Parathyroid adenoma (tissue), 2 donors: ENCODE measurements around the gene AK1.
A peak's percentile ranks its signal among the peaks of the same experiment; 100 is the strongest.

Source experiments
- H2AFZ ChIP-seq: fragments of 300-600 bp; sonication (generic); one replicate; pipeline ENCODE4 v1.7.0; 2017; ENCODE audit warnings: antibody characterized with exemption, mild to moderate bottlenecking
- H3K27ac ChIP-seq: fragments of 300-600 bp; sonication (generic); one replicate; pipeline ENCODE4 v1.7.0; 2017
- H3K27me3 ChIP-seq: fragments of 300-600 bp; sonication (generic); one replicate; pipeline ENCODE4 v1.7.0; 2017; ENCODE audit warnings: low read length; ENCODE audit not compliant: control insufficient read depth, insufficient read depth
- H3K36me3 ChIP-seq: fragments of 300-600 bp; sonication (generic); one replicate; pipeline ENCODE4 v1.7.0; 2017; ENCODE audit warnings: low read length; ENCODE audit not compliant: control insufficient read depth, insufficient read depth
- H3K4me1 ChIP-seq: fragments of 300-600 bp; sonication (generic); one replicate; pipeline ENCODE4 v1.7.0; 2017; ENCODE audit warnings: control low read depth
- H3K4me2 ChIP-seq: fragments of 300-600 bp; sonication (generic); one replicate; pipeline ENCODE4 v1.7.0; 2017; ENCODE audit warnings: low read length
- H3K4me3 ChIP-seq: fragments of 300-600 bp; sonication (generic); one replicate; pipeline ENCODE4 v1.7.0; 2017; ENCODE audit warnings: low read depth, low read length
- H3K79me2 ChIP-seq: fragments of 300-600 bp; sonication (generic); one replicate; pipeline ENCODE4 v1.7.0; 2017; ENCODE audit warnings: control low read depth
- H3K9ac ChIP-seq: fragments of 300-600 bp; sonication (generic); one replicate; pipeline ENCODE4 v1.7.0; 2017; ENCODE audit warnings: mild to moderate bottlenecking
- H3K9me3 ChIP-seq: fragments of 300-600 bp; sonication (generic); one replicate; pipeline ENCODE4 v1.7.0; 2017; ENCODE audit warnings: low read length; ENCODE audit not compliant: control insufficient read depth
- TF ChIP-seq, protein P1 (sequence below): fragments of 300-600 bp; sonication (generic); IDR thresholded peaks from one replicate; pipeline ENCODE4 v1.7.0; 2017; ENCODE audit warnings: antibody characterized with exemption, mild to moderate bottlenecking
- donor health status: primary hyperparathyroidism.

AK1 gene

DNA sequence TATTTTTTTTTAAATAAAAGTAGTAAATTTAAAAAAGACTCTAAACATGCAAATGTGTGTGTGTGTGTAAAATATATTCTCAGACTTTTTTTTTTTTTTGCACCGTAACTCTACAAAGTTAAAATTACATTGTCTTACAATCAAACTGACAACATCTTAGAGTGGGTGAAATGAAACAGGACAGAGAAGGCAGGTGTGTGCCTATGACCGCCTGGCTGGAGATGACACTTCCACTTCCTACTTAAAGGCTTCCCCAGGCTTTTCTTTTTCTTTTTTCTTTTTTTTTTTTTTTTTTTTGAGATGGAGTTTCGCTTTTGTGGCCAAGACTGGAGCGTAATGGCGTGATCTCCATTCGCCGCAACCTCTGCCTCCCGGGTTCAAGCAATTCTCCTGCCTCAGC lies 2.7 kb upstream of the AK1 start:
- peaks cover 3% of the 10 kb centered on the region for H3K4me1 ChIP-seq

DNA sequence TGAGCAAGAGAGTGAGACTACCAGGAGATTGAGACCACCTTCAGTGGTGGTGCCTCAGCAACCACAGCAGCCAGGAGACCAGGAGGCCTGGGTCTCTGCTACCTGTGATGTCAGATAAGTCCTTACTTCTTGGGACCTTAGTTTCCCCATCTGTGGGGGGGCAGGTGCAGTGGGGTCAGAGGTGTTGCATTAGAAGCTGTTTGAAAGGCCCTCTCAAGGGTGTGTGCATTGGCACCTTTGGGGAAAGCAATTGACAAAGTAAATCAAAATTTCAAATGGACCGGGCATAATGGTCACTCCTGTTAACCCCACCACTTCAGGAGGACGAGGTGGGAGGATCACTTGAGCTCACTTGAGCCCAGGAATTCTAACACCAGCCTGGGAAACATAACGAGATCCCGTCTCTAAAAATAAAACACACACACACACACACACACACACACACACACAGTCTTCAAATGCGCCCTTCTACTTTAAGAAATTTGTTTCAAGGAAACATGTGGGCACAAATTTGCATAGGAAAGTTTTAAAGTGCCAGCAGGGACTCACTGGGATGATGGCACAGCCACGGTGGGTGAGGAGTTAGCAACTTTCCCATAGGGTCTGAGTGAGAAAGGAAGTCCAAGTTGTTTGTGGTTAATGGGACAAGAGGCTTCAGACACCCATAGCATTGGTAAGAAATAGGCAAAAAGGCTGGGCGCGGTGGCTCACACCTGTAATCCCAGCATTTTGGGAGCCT lies 1.3 kb upstream of the AK1 start:
- Histone ChIP-seq H2AFZ (no peak overlapping the region), H3K9me3 (no peaks in the 10 kb centered on the region), H3K4me2 (no peak overlapping the region), H3K36me3 (no peaks in the 10 kb centered on the region), H3K79me2 (no peaks in the 10 kb centered on the region), H3K4me3 (no peak overlapping the region), H3K27me3 (no peaks in the 10 kb centered on the region), H3K4me1 (no peaks in the 10 kb centered on the region), H3K27ac (no peak overlapping the region), H3K9ac (no peak overlapping the region)
- TF ChIP-seq, protein P1, sequence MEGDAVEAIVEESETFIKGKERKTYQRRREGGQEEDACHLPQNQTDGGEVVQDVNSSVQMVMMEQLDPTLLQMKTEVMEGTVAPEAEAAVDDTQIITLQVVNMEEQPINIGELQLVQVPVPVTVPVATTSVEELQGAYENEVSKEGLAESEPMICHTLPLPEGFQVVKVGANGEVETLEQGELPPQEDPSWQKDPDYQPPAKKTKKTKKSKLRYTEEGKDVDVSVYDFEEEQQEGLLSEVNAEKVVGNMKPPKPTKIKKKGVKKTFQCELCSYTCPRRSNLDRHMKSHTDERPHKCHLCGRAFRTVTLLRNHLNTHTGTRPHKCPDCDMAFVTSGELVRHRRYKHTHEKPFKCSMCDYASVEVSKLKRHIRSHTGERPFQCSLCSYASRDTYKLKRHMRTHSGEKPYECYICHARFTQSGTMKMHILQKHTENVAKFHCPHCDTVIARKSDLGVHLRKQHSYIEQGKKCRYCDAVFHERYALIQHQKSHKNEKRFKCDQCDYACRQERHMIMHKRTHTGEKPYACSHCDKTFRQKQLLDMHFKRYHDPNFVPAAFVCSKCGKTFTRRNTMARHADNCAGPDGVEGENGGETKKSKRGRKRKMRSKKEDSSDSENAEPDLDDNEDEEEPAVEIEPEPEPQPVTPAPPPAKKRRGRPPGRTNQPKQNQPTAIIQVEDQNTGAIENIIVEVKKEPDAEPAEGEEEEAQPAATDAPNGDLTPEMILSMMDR, result no peak

More for the DNA sequence above, 2.7 kb upstream of the AK1 start:
- Histone ChIP-seq H3K9ac (no peak overlapping the region), H3K79me2 (no peaks in the 10 kb centered on the region), H2AFZ (no peak overlapping the region), H3K4me3 (no peak overlapping the region), H3K27ac (no peak overlapping the region), H3K9me3 (no peaks in the 10 kb centered on the region), H3K27me3 (no peaks in the 10 kb centered on the region), H3K36me3 (no peaks in the 10 kb centered on the region), H3K4me2 (no peak overlapping the region)
- TF ChIP-seq, protein P1, result no peak

DNA sequence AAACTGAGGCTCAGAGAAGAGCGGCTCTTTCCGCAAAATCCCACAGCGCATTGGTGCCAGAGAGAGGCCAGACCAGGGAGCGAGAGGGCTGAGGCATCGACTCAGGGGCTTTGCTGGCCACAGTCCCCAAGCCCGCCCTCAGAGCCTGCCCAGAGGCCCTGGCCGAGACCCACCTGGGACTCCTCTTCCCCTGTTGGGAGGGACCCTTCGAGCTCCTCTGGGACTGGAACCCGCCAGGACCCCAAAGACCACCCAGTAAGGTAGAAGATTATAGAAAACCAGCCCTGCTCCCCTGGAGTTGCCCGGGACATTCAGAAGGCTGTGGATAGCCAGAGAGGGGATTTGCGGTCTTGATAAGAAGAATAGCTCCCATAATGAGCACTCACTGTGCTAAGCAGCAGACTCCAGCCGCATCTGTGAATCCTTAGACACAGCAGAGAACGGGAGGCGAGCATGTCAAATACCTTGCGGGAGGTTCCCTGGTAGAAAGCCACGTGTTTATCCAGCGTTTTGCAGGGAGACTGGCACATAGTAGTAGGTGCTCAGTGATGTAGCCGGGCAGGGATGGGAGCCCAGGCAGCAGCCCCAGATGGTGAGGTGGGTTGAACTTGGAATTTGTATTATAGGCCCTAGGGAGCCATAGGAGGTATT lies 651 bp upstream of the AK1 start:
- peak overlapping the region; percentile 95 for H3K4me2 ChIP-seq
- no peak overlapping the region for H3K9ac ChIP-seq
- TF ChIP-seq, protein P1, result no peak
- peak overlapping the region; percentile 58 for H3K4me3 ChIP-seq
- no peaks in the 10 kb centered on the region for H3K9me3 ChIP-seq
- no peaks in the 10 kb centered on the region for H3K27me3 ChIP-seq
- no peaks in the 10 kb centered on the region for H3K4me1 ChIP-seq
- H3K79me2 ChIP-seq, result no peaks in the 10 kb centered on the region
- peak overlapping the region; percentile 83 for H2AFZ ChIP-seq
- H3K27ac ChIP-seq, result no peak overlapping the region
- H3K36me3 ChIP-seq, result no peaks in the 10 kb centered on the region

DNA sequence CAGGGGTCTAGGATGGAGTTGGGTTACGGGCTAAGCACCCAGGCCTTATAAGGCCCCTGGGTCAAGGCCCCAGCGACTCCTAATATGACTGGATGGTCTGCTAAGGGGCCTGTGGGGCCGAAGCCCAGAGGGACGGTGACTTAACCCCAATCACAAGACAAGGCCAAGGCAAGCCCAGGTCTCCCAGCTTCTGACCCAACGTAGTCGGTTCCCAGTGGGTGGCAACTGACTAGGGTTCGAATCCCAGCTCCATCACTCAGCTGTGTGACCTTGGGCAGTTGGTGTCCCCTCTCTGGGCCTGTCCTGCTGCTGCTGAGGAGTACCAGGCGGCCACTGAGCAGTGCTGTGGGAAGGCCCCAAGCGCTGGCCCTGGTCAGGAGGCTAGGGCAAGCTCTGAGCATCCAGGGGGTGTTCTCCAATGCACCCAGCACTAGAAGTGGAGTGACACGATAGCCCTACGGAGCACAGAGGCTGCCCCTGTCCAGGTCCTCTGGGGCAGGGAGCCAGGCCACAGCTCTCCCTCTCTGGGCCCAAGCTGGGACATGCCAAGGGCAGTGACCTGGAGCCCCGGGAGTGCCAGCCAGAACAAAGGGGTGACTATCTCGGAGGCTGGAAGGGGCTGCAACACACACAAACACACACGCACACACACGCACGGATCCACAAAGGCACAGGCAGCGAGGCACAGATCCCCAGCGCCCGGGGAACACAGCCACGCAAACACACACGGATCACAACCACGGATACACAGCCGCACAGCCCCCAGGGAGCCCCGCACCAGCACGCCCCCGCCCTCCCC lies 512 bp downstream of the AK1 start:
- H2AFZ ChIP-seq, result peak overlapping the region; percentile 83
- peak overlapping the region; percentile 95 for H3K4me2 ChIP-seq
- H3K4me1 ChIP-seq, result no peaks in the 10 kb centered on the region
- H3K36me3 ChIP-seq, result no peaks in the 10 kb centered on the region
- TF ChIP-seq, protein P1, result no peak
- no peaks in the 10 kb centered on the region for H3K79me2 ChIP-seq
- H3K27me3 ChIP-seq, result no peaks in the 10 kb centered on the region
- H3K9me3 ChIP-seq, result no peaks in the 10 kb centered on the region
- H3K27ac ChIP-seq, result no peak overlapping the region
- H3K4me3 ChIP-seq, result peak overlapping the region; percentile 58
- H3K9ac ChIP-seq, result no peak overlapping the region
